Bronchial epithelial cell (primary cell): Measurements from ENCODE around the gene UNC5A. TPM values are rescaled to one million over a fixed set of nuclear protein-coding genes. Genes with fewer than 3 reads are reported as not detected.

Source experiments
- DNase-seq: peaks from one replicate; pipeline ENCODE4 v3.0.0-alpha.2; 2010; ENCODE audit warnings: low read depth
- FAIRE-seq: peaks from 2 replicates; lab custom pipeline; 2011; peaks lifted over from hg19 to GRCh38; lab: Jason Lieb, UNC
- H3K27me3 ChIP-seq: 2 replicates; pipeline ENCODE4 v1.5.1; 2011; ENCODE audit warnings: low read length; ENCODE audit not compliant: control insufficient read depth, insufficient read depth
- H3K36me3 ChIP-seq: 2 replicates; pipeline ENCODE4 v1.5.1; 2011; ENCODE audit warnings: low read length; ENCODE audit not compliant: control insufficient read depth, insufficient read depth
- H3K4me3 ChIP-seq: 2 replicates; pipeline ENCODE4 v1.5.1; 2011; ENCODE audit warnings: mild to moderate bottlenecking, low read depth, low read length, control low read depth
- CTCF ChIP-seq: IDR thresholded peaks from 2 replicates; pipeline ENCODE4 v1.5.1; 2011; ENCODE audit warnings: mild to moderate bottlenecking, moderate library complexity, low read length, control low read depth, inconsistent platforms; ENCODE audit not compliant: insufficient read depth, severe bottlenecking
- total RNA-seq: library from RNA; depleted of rRNA; stranded (reverse); fragments of >200 nt; gene quantifications from 2 replicates; pipeline ENCODE4 v1.2.1, GENCODE V29; 2014

The UNC5A gene
- total RNA-seq, 1 donor from 2014 or later, result not detected

GRCh38 chr5:176769911-176770310, 40.4 kb upstream of the UNC5A start:
- TF ChIP-seq CTCF, result no peak
- Histone ChIP-seq H3K27me3 (peaks cover 10% of the 10 kb centered on the region), H3K36me3 (no peaks in the 10 kb centered on the region), H3K4me3 (no peak overlapping the region)
- FAIRE-seq (no peak), DNase-seq (no peak)

GRCh38 chr5:176770431-176770830, 39.9 kb upstream of the UNC5A start:
- H3K27me3 ChIP-seq, result peaks cover 11% of the 10 kb centered on the region

GRCh38 chr5:176771102-176771845, 39.1 kb upstream of the UNC5A start:
- H3K27me3 ChIP-seq, result peaks cover 8% of the 10 kb centered on the region
- TF ChIP-seq CTCF, result no peak
- no peak for FAIRE-seq

More at GRCh38 chr5:176770431-176770830, 39.9 kb upstream of the UNC5A start:
- Histone ChIP-seq H3K36me3 (no peaks in the 10 kb centered on the region), H3K4me3 (no peak overlapping the region)
- no peak for TF ChIP-seq CTCF
- DNase-seq, result no peak
- no peak for FAIRE-seq

GRCh38 chr5:176772271-176773210, 37.8 kb upstream of the UNC5A start:
- Histone ChIP-seq H3K27me3 (peaks cover 8% of the 10 kb centered on the region), H3K4me3 (no peak overlapping the region), H3K36me3 (no peaks in the 10 kb centered on the region)
- no peak for FAIRE-seq
- TF ChIP-seq CTCF, result no peak
- no peak for DNase-seq

More at GRCh38 chr5:176771102-176771845, 39.1 kb upstream of the UNC5A start:
- Histone ChIP-seq H3K4me3 (no peak overlapping the region), H3K36me3 (no peaks in the 10 kb centered on the region)
- DNase-seq, result no peak

- FAIRE-seq, result no peak
- H3K4me3 ChIP-seq, result no peak overlapping the region
- peaks cover 8% of the 10 kb centered on the region for H3K27me3 ChIP-seq
- DNase-seq, result no peak
- H3K36me3 ChIP-seq, result no peaks in the 10 kb centered on the region
- no peak for TF ChIP-seq CTCF
Observed at GRCh38 chr5:176773408-176774035, 36.8 kb upstream of the UNC5A start.
